Upper lobe of left lung (tissue), 4 donors: ENCODE data around the gene CERS6.

Experiments used
- CTCF ChIP-seq, 6 experiments: fragments of 450-650 bp in 4 of 6; fragments of 200-600 bp in 2 of 6; sonication (generic) in 2 of 6; IDR thresholded peaks; one replicate each; pipeline ENCODE4 v1.5.1; 2016 to 2019; ENCODE audit warnings: antibody characterized with exemption in 6 of 6
- POLR2A ChIP-seq, 4 donors: fragments of 450-650 bp; IDR thresholded peaks; one replicate each; pipeline ENCODE4 v1.5.1; 2016 to 2017; ENCODE audit warnings: antibody characterized with exemption in 4 of 4, mild to moderate bottlenecking in 2 of 4

GRCh38 chr2:168770796-168771195 is 314.7 kb downstream of the CERS6 start:
- TF ChIP-seq CTCF (IDR thresholded peaks at IDR 0.05), result no peak
- no peak for TF ChIP-seq POLR2A (IDR thresholded peaks at IDR 0.05)
